ENCODE measurements around the gene PCGF1.
"Not testable (repeated sequence)": the region's sequence is repeated elsewhere in the genome, so short reads cannot be mapped to it uniquely, and the experiment has no call there.

Gene PCGF1

GRCh38 chr2:74474481-74474880, 33.0 kb downstream of the PCGF1 start:
- DNase-seq (ENCODE audit: low read depth in 4 of 4, low spot score in 1 of 4): no peak

GRCh38 chr2:74472945-74473258, 34.6 kb downstream of the PCGF1 start:
- no peak for DNase-seq (ENCODE audit: low read depth in 4 of 4, low spot score in 1 of 4)

- DNase-seq (ENCODE audit: low read depth in 4 of 4, low spot score in 1 of 4): peak; percentile 94 to 98 (median 96)
These were observed 35.2 kb downstream of the PCGF1 start, which contains the start of gene MRPL53 for GRCh38 chr2:74472086-74472944. TSS of gene MRPL53 (minus strand) at chr2:74472680. CDS start at chr2:74472660, 20 bp downstream.

- DNase-seq (ENCODE audit: low read depth in 4 of 4, low spot score in 1 of 4): no peak
These were observed 36.0 kb downstream of the PCGF1 start for GRCh38 chr2:74471332-74472065.

GRCh38 chr2:74470742-74471141, 36.8 kb downstream of the PCGF1 start:
- not testable (repeated sequence) for DNase-seq (ENCODE audit: low read depth in 4 of 4, low spot score in 1 of 4)

- DNase-seq (ENCODE audit: low read depth in 4 of 4, low spot score in 1 of 4): no peak
These were observed 43.1 kb downstream of the PCGF1 start for GRCh38 chr2:74464406-74464805.

- DNase-seq (ENCODE audit: low read depth in 4 of 4, low spot score in 1 of 4): no peak
These were observed 44.7 kb downstream of the PCGF1 start for GRCh38 chr2:74462786-74463105.

GRCh38 chr2:74462054-74462785, 45.3 kb downstream of the PCGF1 start:
- DNase-seq (ENCODE audit: low read depth in 4 of 4, low spot score in 1 of 4): no peak

GRCh38 chr2:74461187-74462053, 46.1 kb downstream of the PCGF1 start:
- DNase-seq (ENCODE audit: low read depth in 4 of 4, low spot score in 1 of 4): no peak

- not testable (repeated sequence) for DNase-seq (ENCODE audit: low read depth in 4 of 4, low spot score in 1 of 4)
These were observed 47.3 kb downstream of the PCGF1 start for GRCh38 chr2:74460187-74460586.

- not testable (repeated sequence) for DNase-seq (ENCODE audit: low read depth in 4 of 4, low spot score in 1 of 4)
These were observed 47.9 kb downstream of the PCGF1 start for GRCh38 chr2:74459503-74460118.

GRCh38 chr2:74458938-74459363, 48.5 kb downstream of the PCGF1 start:
- DNase-seq (ENCODE audit: low read depth in 4 of 4, low spot score in 1 of 4): no peak

GRCh38 chr2:74458132-74458937, 49.2 kb downstream of the PCGF1 start, which contains the start of gene WBP1:
TSS of gene WBP1 (plus strand) at chr2:74458438. CDS start at chr2:74458603, 165 bp downstream.
- peak; percentile 94 to 99 (median 96) for DNase-seq (ENCODE audit: low read depth in 4 of 4, low spot score in 1 of 4)

- DNase-seq (ENCODE audit: low read depth in 4 of 4, low spot score in 1 of 4): peak; percentile 49 to 75 (median 64)
These were observed 49.9 kb downstream of the PCGF1 start for GRCh38 chr2:74457549-74458131.

- no peak for DNase-seq (ENCODE audit: low read depth in 4 of 4, low spot score in 1 of 4)
These were observed 50.4 kb downstream of the PCGF1 start for GRCh38 chr2:74457129-74457548.

Data from stimulated activated CD4-positive, alpha-beta T cell treated with anti-CD3 and anti-CD28 coated beads, Interleukin-1b, Interleukin-23, amount 100 ng/mL, for 24 hours (primary cell).